HL-60 (cell line): ENCODE measurements around the gene ADAM33.

ENCODE experiments used
- DNase-seq, 2 experiments: peaks; one replicate each; pipeline ENCODE4 v3.0.0-alpha.2; 2010 to 2020; ENCODE audit warnings: low read depth in 1 of 2, low spot score in 1 of 2
- H3K27ac ChIP-seq: fragments of 250-450 bp; sonication (Bioruptor Pico); replicated peaks from 2 replicates; pipeline ENCODE4 v1.5.1; 2020; ENCODE audit warnings: mild to moderate bottlenecking, moderate library complexity
- H3K27me3 ChIP-seq: fragments of 250-450 bp; sonication (Bioruptor Pico); 2 replicates; pipeline ENCODE4 v1.5.1; 2021; ENCODE audit warnings: mild to moderate bottlenecking, moderate library complexity; ENCODE audit not compliant: insufficient read depth, poor library complexity, severe bottlenecking
- H3K4me3 ChIP-seq: replicated peaks from 2 replicates; pipeline ENCODE4 v1.5.1; 2011; ENCODE audit warnings: mild to moderate bottlenecking, control low read depth, low read length; ENCODE audit not compliant: insufficient read depth
- CTCF ChIP-seq: IDR thresholded peaks from one replicate; pipeline ENCODE4 v1.5.1; 2011; ENCODE audit warnings: low read length, control low read depth, inconsistent platforms; ENCODE audit not compliant: insufficient read depth
- POLR2AphosphoS5 ChIP-seq: IDR thresholded peaks from 2 replicates; pipeline ENCODE4 v1.6.1; 2012; ENCODE audit warnings: low read depth
- REST ChIP-seq: IDR thresholded peaks from 2 replicates; pipeline ENCODE4 v1.6.1; 2012; ENCODE audit warnings: low read depth; ENCODE audit not compliant: insufficient replicate concordance
- SPI1 ChIP-seq: IDR thresholded peaks from 2 replicates; pipeline ENCODE4 v1.6.1; 2012; ENCODE audit warnings: low read depth, mild to moderate bottlenecking, borderline replicate concordance

Gene ADAM33

GRCh38 chr20:3621111-3621510, 60.7 kb downstream of the ADAM33 start:
- Histone ChIP-seq H3K4me3 (no peak overlapping the region), H3K27me3 (no peaks in the 10 kb centered on the region), H3K27ac (no peak overlapping the region)
- TF ChIP-seq POLR2AphosphoS5 (no peak), REST (no peak), SPI1 (peak; percentile 92), CTCF (no peak)
- DNase-seq: peak; percentile 2 to 72
